Skeletal muscle tissue (tissue), 4 donors: ENCODE measurements around the gene MAP2K5. TPM values are rescaled to one million over a fixed set of nuclear protein-coding genes. Genes with fewer than 3 reads are reported as not detected.

Source experiments
- H3K27ac ChIP-seq: one replicate; pipeline ENCODE4 v1.7.0; 2013; ENCODE audit warnings: mild to moderate bottlenecking, low read depth, low read length, inconsistent platforms
- H3K27me3 ChIP-seq, 3 donors: one replicate each; pipeline ENCODE4 v1.7.0; 2013; ENCODE audit warnings: low read length in 3 of 3; ENCODE audit not compliant: control insufficient read depth in 3 of 3, insufficient read depth in 3 of 3
- H3K36me3 ChIP-seq, 3 donors: one replicate each; pipeline ENCODE4 v1.7.0; 2013; ENCODE audit warnings: low read length in 3 of 3; ENCODE audit not compliant: control insufficient read depth in 3 of 3, insufficient read depth in 3 of 3
- H3K4me1 ChIP-seq, 3 donors: one replicate each; pipeline ENCODE4 v1.7.0; 2013; ENCODE audit warnings: low read length in 3 of 3, mild to moderate bottlenecking in 3 of 3; ENCODE audit not compliant: control insufficient read depth in 3 of 3, insufficient read depth in 3 of 3
- H3K4me3 ChIP-seq, 3 donors: one replicate each; pipeline ENCODE4 v1.7.0; 2013; ENCODE audit warnings: low read length in 3 of 3
- H3K9ac ChIP-seq, 3 donors: one replicate each; pipeline ENCODE4 v1.7.0; 2013; ENCODE audit warnings: low read length in 3 of 3, mild to moderate bottlenecking in 3 of 3, moderate library complexity in 2 of 3, low read depth in 1 of 3
- H3K9me3 ChIP-seq, 3 donors: one replicate each; pipeline ENCODE4 v1.7.0; 2013; ENCODE audit warnings: low read length in 3 of 3; ENCODE audit not compliant: control insufficient read depth in 3 of 3
- total RNA-seq: library from RNA; depleted of rRNA; stranded (reverse); fragments of >200 nt; gene quantifications from one replicate; pipeline ENCODE4 v1.2.3, GENCODE V29; 2014
- donor health status: Osteomylitis.

Gene MAP2K5
- total RNA-seq, 1 donor from 2014 or later: 19.3 TPM

DNA sequence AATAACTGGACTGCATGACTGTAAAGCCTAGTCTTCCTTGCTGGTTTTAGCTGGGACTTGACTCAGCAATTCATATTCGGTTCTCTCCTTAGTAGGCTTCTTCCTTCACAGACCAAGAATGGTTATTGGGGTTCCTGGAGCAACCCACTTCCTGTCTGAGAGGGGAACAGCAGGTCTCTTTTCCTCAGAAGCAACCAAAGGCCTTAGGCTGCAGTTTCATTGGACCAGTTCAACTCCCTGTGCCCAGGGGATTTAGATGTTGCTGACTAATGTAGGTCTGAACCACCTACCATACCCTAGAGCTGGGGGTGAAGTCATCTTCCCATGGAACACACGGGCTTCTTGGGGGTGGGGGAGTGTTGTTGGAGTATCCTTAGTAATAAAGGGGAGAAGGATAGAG, 198.8 kb downstream of the MAP2K5 start:
- Histone ChIP-seq H3K9me3 (no peaks in the 10 kb centered on the region), H3K36me3 (no peaks in the 10 kb centered on the region), H3K4me3 (no peak overlapping the region), H3K4me1 (no peaks in the 10 kb centered on the region), H3K9ac (no peak overlapping the region), H3K27me3 (no peaks in the 10 kb centered on the region), H3K27ac (no peak overlapping the region)

DNA sequence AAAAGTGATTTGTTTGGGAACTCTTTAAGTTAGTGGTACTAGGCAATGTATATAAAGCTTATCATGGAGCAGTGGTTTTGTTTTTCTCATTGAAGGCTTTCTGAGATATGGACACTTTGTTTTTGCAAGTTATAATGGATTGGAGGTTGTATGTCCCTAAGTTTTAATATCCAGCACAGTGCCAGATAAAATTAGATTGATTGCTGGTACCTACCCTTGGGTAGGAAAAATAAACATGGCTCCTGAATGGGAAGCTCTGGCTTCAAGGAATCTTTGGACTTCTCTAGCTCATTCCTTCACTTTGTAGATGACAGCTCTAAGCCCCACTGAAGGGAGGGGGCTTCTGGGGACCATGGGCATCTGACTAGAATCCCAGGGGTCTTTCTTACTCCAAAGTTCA, 201.1 kb downstream of the MAP2K5 start:
- Histone ChIP-seq H3K9me3 (no peaks in the 10 kb centered on the region), H3K27me3 (no peaks in the 10 kb centered on the region), H3K4me3 (no peak overlapping the region), H3K9ac (no peak overlapping the region), H3K27ac (no peak overlapping the region), H3K36me3 (no peaks in the 10 kb centered on the region), H3K4me1 (no peaks in the 10 kb centered on the region)

DNA sequence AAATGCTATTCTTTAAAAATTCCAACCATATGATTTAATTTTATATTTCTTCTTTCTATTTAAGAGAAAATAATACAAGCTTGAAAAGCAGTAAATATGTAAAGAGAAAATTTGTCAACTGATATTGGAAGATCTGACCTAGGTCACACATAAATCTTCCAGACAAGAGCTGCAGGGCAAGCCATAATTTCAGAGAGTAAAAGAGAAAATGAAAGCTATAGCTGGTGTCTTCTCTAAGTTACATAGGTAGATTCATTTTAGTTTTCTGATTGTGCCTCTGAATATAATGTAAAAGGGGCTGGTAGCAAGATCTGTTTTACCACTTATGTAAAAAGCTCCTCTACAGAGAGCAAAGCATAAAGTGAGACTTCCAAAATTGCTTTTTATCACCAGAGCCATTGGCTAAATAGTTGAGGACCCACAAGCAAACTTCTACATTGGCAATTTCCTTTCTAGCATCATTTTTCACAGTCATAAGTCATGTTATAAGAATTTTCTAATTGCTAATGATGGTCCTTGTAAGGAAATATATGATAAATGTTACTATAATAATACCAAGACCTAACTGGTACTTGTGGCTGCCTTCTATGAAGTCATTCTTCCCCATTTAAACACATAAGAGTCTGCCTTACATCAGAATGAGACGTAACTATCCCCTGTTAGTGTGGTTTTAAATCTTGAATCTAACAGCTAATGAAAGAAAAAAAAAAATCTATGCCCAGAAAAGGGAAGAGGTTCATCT, 202.0 kb downstream of the MAP2K5 start:
- H3K9ac ChIP-seq: no peak overlapping the region
- H3K4me3 ChIP-seq: no peak overlapping the region
- no peak overlapping the region for H3K27ac ChIP-seq
- H3K36me3 ChIP-seq: no peaks in the 10 kb centered on the region
- no peaks in the 10 kb centered on the region for H3K9me3 ChIP-seq
- H3K27me3 ChIP-seq: no peaks in the 10 kb centered on the region
- no peaks in the 10 kb centered on the region for H3K4me1 ChIP-seq

DNA sequence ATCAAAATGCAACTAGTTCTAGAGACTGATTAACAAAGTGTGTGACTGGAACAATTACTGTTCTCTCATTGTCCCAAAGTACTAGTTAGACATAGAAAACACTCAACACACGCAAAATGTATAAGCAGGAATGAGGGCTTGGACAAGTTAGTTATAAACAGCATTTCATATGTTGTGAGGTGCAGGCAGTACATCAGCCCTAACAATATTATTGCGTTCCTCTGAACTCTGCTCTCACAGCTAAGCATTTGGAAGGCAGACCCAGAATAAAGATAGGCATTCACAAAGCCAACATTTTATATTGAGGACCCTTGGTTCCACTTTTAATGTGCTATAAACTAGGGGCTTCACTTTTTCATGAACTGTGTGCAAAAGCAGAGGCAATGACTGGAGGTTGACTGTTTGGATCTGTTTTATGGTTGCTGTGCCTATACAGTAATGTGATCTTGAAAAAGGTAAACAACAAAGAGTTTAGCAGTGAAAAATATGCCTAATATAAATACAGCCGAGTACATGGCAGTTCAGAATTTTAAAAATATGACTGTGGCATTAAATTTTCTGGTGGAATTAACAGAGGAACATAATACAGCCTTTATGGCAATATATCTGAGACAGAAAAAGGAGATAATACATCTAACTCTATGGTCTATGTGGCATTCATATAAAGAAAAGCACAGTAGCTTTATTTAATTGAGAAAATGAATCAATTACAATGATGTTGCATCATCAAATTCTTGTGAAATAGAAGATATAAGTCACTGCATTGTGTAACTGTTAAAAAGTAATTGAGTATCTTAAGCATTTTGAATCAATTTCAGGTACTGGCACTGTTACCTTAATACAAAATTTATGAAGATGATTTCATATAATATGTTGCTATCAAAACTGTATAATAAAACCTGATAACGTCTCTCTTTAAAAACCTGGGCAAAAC, 202.8 kb downstream of the MAP2K5 start:
- Histone ChIP-seq H3K27ac (no peak overlapping the region), H3K27me3 (no peaks in the 10 kb centered on the region), H3K36me3 (no peaks in the 10 kb centered on the region), H3K9ac (no peak overlapping the region), H3K4me3 (no peak overlapping the region), H3K9me3 (no peaks in the 10 kb centered on the region), H3K4me1 (no peaks in the 10 kb centered on the region)

DNA sequence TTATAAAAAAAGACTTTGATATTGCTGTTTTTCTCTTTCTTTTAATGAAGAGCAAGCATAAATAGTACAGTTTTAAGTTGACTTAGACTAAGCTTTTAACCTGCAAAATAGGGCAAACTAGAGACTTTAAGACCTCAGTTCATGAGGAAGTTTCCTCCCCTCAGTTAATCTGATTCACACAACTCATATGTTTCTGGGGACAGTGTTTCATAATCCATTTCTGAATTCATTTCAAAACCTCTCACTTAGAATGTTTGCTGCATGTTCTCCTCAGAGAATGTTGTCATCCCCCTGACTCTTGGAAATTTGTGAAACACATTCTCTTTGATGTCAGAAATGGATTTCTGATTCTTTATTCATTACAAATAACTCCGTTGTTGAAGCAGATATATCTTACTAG, 203.5 kb downstream of the MAP2K5 start:
- Histone ChIP-seq H3K27me3 (no peaks in the 10 kb centered on the region), H3K4me1 (no peaks in the 10 kb centered on the region), H3K4me3 (no peak overlapping the region), H3K9me3 (no peaks in the 10 kb centered on the region), H3K36me3 (no peaks in the 10 kb centered on the region), H3K9ac (no peak overlapping the region), H3K27ac (no peak overlapping the region)

DNA sequence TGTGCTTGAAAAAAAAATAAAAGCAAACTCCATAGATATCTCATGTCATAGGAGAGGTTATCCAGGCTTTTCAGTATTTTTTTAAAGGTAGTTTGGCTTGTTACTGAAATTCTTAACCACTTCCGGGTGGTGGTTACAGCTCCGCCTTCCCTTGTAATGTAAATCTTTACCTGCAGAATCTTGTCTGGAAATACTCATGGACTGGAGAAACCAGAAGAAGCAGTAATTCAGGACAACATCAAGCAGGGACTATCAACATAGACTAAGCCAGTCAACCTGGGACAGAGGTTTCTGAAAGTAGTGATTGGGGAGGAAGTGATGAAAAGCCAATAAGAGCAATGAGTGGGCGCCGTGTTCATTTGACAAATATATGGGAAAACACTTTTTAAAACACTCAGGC, 203.9 kb downstream of the MAP2K5 start:
- H3K4me3 ChIP-seq: no peak overlapping the region
- no peaks in the 10 kb centered on the region for H3K27me3 ChIP-seq
- no peaks in the 10 kb centered on the region for H3K4me1 ChIP-seq
- H3K9me3 ChIP-seq: no peaks in the 10 kb centered on the region
- no peak overlapping the region for H3K9ac ChIP-seq
- H3K36me3 ChIP-seq: no peaks in the 10 kb centered on the region
- H3K27ac ChIP-seq: no peak overlapping the region

DNA sequence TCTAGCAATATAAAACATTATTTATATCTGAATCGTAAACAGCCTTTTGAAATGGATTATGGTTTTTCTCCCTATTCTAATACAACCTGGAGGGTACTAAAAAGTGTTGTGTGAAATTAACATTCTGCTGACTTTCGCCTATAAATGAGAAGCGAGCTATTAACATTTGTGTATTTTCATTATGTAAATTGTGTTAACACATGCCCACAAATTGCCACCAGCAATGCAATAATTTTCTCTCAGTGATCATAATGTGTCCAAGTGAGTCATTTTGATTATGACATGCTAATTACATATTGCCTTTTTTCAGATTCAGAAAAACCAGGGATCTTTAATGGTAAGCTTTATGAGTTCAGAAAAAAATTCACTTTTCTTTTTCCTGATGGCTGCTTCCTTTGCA, 205.4 kb downstream of the MAP2K5 start:
- Histone ChIP-seq H3K27ac (no peak overlapping the region), H3K36me3 (peaks cover 0 to 2% (median 0%) of the 10 kb centered on the region in 3 donors), H3K4me1 (no peaks in the 10 kb centered on the region), H3K4me3 (no peak overlapping the region), H3K27me3 (no peaks in the 10 kb centered on the region), H3K9ac (no peak overlapping the region), H3K9me3 (no peaks in the 10 kb centered on the region)

DNA sequence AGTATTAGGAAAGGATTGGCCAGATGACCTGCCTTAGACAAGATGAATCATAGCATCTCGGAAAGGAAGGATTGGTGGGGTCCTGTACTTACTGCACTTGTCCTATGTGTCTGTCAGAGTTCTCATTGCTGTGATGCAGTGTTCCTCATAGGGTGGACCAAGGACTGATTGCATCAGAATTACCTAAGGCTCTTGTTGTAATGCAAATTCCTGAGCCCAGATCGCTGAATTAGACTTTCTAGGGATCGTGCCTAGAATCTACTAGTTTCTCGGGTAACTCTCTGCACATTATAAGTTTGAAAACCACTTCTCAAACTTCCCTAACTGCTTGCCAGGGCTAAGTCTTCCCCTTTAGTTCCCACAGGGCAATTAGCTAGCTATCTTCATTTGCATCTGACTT, 207.9 kb downstream of the MAP2K5 start:
- peaks cover 0 to 2% (median 0%) of the 10 kb centered on the region in 3 donors for H3K36me3 ChIP-seq
- no peak overlapping the region for H3K27ac ChIP-seq
- H3K9ac ChIP-seq: no peak overlapping the region
- no peak overlapping the region for H3K4me3 ChIP-seq
- no peaks in the 10 kb centered on the region for H3K4me1 ChIP-seq
- H3K27me3 ChIP-seq: no peaks in the 10 kb centered on the region
- H3K9me3 ChIP-seq: no peaks in the 10 kb centered on the region

DNA sequence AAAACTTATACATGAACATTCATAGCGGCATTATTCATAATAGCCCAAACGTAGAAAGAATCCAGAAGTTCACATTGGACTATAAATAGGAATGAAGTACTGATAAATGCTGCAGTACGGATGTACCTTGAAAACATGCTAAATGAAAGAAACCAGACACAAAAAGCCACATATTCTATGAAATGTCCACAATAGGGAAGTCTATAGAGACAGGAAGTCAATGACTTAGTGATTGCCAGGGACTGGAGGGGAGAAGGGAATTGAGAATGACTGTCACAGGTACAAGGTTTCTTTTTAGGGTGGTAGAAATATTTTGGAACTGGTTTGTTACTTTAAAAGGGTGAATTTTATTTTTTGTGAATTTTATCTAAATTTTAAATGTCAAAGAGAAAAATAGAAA, 211.4 kb downstream of the MAP2K5 start:
- no peaks in the 10 kb centered on the region for H3K4me1 ChIP-seq
- H3K27ac ChIP-seq: no peak overlapping the region
- H3K27me3 ChIP-seq: no peaks in the 10 kb centered on the region
- peaks cover 0 to 2% (median 0%) of the 10 kb centered on the region in 3 donors for H3K36me3 ChIP-seq
- no peak overlapping the region for H3K9ac ChIP-seq
- no peaks in the 10 kb centered on the region for H3K9me3 ChIP-seq
- H3K4me3 ChIP-seq: no peak overlapping the region

DNA sequence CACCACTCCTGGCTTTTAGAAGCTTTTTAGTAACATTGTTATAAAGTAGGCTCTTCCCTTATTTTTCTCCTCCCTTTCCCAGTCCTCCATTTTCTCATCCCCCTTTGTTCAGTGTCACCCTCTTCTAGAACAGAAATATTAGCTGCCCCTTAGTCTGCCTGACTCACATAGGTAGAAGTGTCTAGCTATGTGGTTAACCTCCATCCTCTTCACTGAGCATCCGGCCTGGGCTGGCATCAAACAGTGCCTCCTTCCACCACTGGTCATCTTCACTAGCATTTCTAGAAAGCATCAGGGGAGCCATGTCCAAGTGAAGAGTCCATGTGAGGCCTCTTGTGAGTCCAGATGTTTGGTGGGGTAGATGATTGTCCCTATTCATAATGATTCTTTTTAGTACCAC, 212.8 kb downstream of the MAP2K5 start:
- H3K9me3 ChIP-seq: no peaks in the 10 kb centered on the region
- H3K36me3 ChIP-seq: peaks cover 0 to 2% (median 0%) of the 10 kb centered on the region in 3 donors
- no peaks in the 10 kb centered on the region for H3K27me3 ChIP-seq
- no peak overlapping the region for H3K9ac ChIP-seq
- H3K4me1 ChIP-seq: no peaks in the 10 kb centered on the region
- H3K27ac ChIP-seq: no peak overlapping the region
- no peak overlapping the region for H3K4me3 ChIP-seq
